Measurements from ENCODE around the gene FXYD2.

DNA sequence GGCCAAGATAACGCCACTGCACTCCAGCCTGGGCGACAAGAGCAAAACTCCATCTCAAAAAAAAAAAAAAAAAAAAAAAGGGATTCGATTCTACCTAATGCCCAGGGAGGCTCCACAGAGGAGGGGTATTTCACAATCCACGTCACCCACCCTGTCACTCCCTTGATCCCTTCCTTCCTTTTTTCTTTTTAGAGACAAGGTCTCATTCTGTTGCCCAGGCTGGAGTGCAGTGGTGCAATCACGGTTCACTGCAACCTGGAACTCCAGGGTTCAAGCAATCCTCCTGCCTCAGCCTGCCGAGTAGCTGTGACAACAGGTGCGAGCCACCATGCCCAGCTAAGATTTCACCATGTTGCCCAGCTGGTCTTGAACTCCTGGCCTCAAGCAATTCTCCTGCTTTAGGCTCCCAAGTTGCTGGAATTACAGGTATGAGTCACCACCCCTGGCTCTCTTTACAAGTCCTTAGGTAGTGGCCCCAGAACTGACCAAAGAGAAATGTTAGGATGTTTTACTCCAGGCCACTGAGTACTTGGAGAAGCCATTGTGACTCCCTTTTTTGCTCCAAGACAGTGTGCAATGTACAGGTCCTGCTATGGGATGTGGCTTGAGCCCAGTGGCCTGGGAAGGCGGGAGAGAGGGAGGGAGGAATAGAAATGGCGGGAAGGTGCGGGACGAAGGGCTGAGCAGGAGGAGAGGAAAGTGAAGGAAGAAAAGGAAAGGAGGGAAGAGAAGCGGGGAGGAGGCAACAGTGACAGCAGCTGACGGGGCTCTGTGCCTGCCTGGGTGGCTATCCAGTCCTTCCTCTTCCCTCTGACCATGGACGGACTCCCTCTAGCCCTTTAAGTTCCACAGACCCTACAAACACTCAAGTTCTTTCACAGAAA is 11.8 kb upstream of the FXYD2 start:
- TF ChIP-seq, protein P1, sequence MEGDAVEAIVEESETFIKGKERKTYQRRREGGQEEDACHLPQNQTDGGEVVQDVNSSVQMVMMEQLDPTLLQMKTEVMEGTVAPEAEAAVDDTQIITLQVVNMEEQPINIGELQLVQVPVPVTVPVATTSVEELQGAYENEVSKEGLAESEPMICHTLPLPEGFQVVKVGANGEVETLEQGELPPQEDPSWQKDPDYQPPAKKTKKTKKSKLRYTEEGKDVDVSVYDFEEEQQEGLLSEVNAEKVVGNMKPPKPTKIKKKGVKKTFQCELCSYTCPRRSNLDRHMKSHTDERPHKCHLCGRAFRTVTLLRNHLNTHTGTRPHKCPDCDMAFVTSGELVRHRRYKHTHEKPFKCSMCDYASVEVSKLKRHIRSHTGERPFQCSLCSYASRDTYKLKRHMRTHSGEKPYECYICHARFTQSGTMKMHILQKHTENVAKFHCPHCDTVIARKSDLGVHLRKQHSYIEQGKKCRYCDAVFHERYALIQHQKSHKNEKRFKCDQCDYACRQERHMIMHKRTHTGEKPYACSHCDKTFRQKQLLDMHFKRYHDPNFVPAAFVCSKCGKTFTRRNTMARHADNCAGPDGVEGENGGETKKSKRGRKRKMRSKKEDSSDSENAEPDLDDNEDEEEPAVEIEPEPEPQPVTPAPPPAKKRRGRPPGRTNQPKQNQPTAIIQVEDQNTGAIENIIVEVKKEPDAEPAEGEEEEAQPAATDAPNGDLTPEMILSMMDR (conservative IDR thresholded peaks at IDR 0.05 in 1 of 2, IDR thresholded peaks at IDR 0.05 in 1 of 2; ENCODE audit: low read depth in 1 of 2, low read length in 2 of 2) = no peak
- no peak for TF ChIP-seq EZH2 (IDR thresholded peaks at IDR 0.05; ENCODE audit: low read length, missing control alignments)
